H1 (cell line): ENCODE measurements around the gene C1orf116.

ENCODE experiments used
- BCL11A ChIP-seq, 2 experiments: IDR thresholded peaks; one replicate each; pipeline ENCODE4 v1.6.1; 2011; ENCODE audit warnings: low read depth in 2 of 2, low read length in 2 of 2, mild to moderate bottlenecking in 2 of 2
- CTCF ChIP-seq, 3 experiments: IDR thresholded peaks; 1 replicate in 2 of 3; 2 replicates in 1 of 3; pipeline versions ENCODE4 v1.5.1 to v1.6.1; 2011; ENCODE audit warnings: low read length in 3 of 3, mild to moderate bottlenecking in 3 of 3, inconsistent platforms in 2 of 3, low read depth in 1 of 3, moderate library complexity in 1 of 3; ENCODE audit not compliant: insufficient read depth in 1 of 3; ENCODE audit errors: control extremely low read depth in 1 of 3
- EGR1 ChIP-seq: IDR thresholded peaks from 2 replicates; pipeline ENCODE4 v1.6.1; 2011; ENCODE audit warnings: low read depth, low read length, borderline replicate concordance
- EP300 ChIP-seq, 2 experiments: IDR thresholded peaks; 1 replicate in 1 of 2; 2 replicates in 1 of 2; pipeline ENCODE4 v1.6.1; 2011 to 2012; ENCODE audit warnings: low read depth in 2 of 2, low read length in 2 of 2, mild to moderate bottlenecking in 2 of 2, borderline replicate concordance in 1 of 2, inconsistent platforms in 1 of 2, moderate library complexity in 1 of 2
- EZH2 ChIP-seq: fragments of 200-600 bp; sonication (generic); IDR thresholded peaks from 2 replicates; pipeline ENCODE4 v1.7.1; 2012; ENCODE audit warnings: low read depth, mild to moderate bottlenecking, moderate library complexity, low read length, inconsistent platforms; ENCODE audit not compliant: severe bottlenecking
- FOSL1 ChIP-seq: IDR thresholded peaks from 2 replicates; pipeline ENCODE4 v1.6.1; 2011; ENCODE audit warnings: mild to moderate bottlenecking, low read depth, low read length, moderate library complexity; ENCODE audit not compliant: insufficient read depth
- MAFK ChIP-seq: IDR thresholded peaks from 2 replicates; pipeline ENCODE4 v1.6.1; 2012; ENCODE audit warnings: low read depth, mild to moderate bottlenecking, improper control_type of control experiment, low read length
- MAX ChIP-seq: IDR thresholded peaks from 2 replicates; pipeline ENCODE4 v1.6.1; 2012; ENCODE audit warnings: inconsistent platforms
- POLR2A ChIP-seq, 2 experiments: IDR thresholded peaks; 1 replicate in 1 of 2; 2 replicates in 1 of 2; pipeline ENCODE4 v1.6.1; 2011; ENCODE audit warnings: low read depth in 2 of 2, low read length in 2 of 2, mild to moderate bottlenecking in 2 of 2; ENCODE audit errors: control extremely low read depth in 1 of 2
- POLR2AphosphoS5 ChIP-seq: IDR thresholded peaks from 2 replicates; pipeline ENCODE4 v1.6.1; 2011; ENCODE audit warnings: low read depth, low read length
- RAD21 ChIP-seq, 2 experiments: IDR thresholded peaks in 1 of 2; conservative IDR thresholded peaks in 1 of 2; 2 replicates each; pipeline ENCODE4 v1.6.1; 2011; ENCODE audit warnings: low read depth in 2 of 2, low read length in 2 of 2, improper control_type of control experiment in 1 of 2, inconsistent platforms in 1 of 2, mild to moderate bottlenecking in 1 of 2, moderate library complexity in 1 of 2
- SP1 ChIP-seq: IDR thresholded peaks from 2 replicates; pipeline ENCODE4 v1.6.1; 2011; ENCODE audit warnings: low read depth, low read length
- SRF ChIP-seq: IDR thresholded peaks from 2 replicates; pipeline ENCODE4 v1.6.1; 2011; ENCODE audit warnings: mild to moderate bottlenecking, low read depth, low read length, moderate library complexity
- TAF7 ChIP-seq: optimal IDR thresholded peaks from 2 replicates; pipeline ENCODE3; 2011; ENCODE audit warnings: low read depth, mild to moderate bottlenecking, inconsistent platforms, low read length, moderate library complexity, borderline replicate concordance

GRCh38 chr1:207050480-207051190 is 18.1 kb upstream of the C1orf116 start:
- TF ChIP-seq CTCF (IDR thresholded peaks at IDR 0.05; ENCODE audit: control extremely low read depth in 1 of 3, insufficient read depth in 1 of 3, low read depth in 1 of 3, low read length in 3 of 3) (no peak), EP300 (IDR thresholded peaks at IDR 0.05; ENCODE audit: borderline replicate concordance in 1 of 2, low read depth in 2 of 2, low read length in 2 of 2) (no peak), MAX (no peak), EGR1 (no peak), POLR2A (IDR thresholded peaks at IDR 0.05; ENCODE audit: control extremely low read depth in 1 of 2, low read depth in 2 of 2, low read length in 2 of 2) (peak; percentile 62 to 79), EZH2 (no peak), POLR2AphosphoS5 (peak; percentile 46; the same call in 1 of the 2 replicates), RAD21 (IDR thresholded peaks at IDR 0.05 in 1 of 2, conservative IDR thresholded peaks at IDR 0.05 in 1 of 2; ENCODE audit: low read depth in 2 of 2, low read length in 2 of 2) (no peak), MAFK (no peak), SP1 (no peak), TAF7 (peak; percentile 22), FOSL1 (no peak), BCL11A (IDR thresholded peaks at IDR 0.05; ENCODE audit: low read depth in 2 of 2, low read length in 2 of 2) (no peak), SRF (no peak)
